HG03108 (cell line): ENCODE measurements around the gene INO80.

Experiments
- ATAC-seq: cut with Tn5 transposase; IDR thresholded peaks from one replicate; pipeline ENCODE4 v1.9.1; 2021; ENCODE audit warnings: moderate library complexity; ENCODE audit not compliant: unreplicated experiment

The INO80 gene

DNA sequence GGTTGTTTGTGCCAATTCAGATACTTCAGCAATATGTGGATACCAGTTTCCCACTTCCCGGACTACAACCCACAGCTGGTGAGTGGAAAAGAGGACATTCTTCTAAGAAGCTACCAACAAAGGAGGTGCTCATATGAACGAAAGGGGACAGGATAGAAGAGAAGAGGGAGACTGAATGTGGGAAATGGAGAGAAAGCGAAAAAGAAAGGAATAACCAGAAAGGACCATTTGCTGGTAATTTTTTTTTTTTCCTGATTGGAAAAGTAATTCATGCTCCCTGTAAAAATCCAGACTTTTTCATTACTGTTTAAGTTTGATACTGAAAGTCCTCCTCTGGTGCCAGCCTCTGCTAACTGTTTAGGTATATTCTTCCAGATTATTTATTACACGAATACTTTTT lies 164.3 kb downstream of the INO80 start:
- no peak for ATAC-seq

- no peak for ATAC-seq
Measured at GRCh38 chr15:40949756-40950207, 166.3 kb downstream of the INO80 start.

DNA sequence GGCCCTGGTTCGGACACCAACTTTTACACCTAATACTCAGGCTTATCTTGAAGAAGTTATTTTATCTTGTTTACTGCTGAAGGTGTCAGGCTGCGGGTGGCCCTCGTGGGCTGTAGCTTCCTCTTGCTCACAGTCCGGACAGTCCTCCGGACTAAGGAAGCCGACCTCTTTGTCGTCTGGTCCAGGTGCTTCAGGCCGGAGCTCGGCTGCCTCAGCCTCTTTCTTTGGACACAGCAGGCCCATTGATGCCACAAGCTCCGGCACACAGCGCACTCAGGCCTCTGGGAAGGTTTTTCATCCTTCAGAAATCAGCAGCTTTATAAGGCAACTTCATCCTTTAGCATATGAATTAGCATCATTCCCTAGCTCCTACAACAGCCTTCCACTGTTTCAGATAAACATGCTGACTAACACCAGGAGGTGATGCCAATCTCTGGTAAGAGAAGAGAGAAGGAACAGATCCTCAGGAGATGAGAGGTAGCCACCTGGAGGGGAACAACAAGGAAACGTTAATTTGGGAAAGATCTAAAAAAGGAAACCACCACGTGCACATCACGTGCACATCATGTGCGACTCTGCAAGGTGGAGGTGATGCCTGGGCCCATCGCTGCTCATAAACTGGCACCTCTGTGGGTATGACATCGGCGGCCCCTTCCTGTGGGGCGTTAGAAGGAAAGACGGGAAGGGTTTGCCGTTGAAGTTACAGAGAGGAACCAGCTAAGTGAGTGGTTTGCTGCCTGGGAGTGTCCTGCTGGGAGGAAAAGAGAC lies 167.2 kb downstream of the INO80 start:
- no peak for ATAC-seq

GRCh38 chr15:40944510-40945296 lies 171.4 kb downstream of the INO80 start:
- ATAC-seq = no peak

DNA sequence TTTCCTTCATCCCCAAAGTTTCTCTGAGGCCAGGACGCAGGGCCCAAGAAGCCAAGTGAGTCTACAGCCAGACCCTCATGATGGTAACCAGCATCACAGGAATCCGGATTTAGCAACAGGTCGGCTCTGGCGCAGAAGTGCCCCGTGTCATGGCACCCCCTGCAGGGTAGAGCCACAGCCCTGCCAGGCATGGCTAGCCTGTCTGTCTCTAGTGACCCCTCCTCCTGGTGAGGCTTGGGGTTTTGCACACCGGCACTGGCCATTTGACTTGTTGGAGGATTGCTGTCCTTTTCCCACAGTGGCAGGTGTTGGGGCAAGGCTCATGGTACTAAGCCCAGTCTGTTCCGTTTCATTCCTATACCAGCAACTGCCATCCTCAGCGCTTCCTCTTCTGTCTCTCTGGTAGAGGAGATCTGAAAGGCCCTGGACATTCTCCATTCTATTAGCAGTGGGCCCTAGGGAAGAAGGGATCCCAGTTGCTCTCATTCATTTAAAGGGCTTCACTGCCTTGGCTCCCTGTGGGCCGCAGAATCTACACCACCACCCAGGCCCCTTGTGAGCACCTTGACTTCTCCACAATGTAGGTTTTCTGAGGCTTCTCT lies 172.2 kb downstream of the INO80 start:
- no peak for ATAC-seq

- ATAC-seq = no peak
Measured at GRCh38 chr15:40942878-40943277, 173.2 kb downstream of the INO80 start.

DNA sequence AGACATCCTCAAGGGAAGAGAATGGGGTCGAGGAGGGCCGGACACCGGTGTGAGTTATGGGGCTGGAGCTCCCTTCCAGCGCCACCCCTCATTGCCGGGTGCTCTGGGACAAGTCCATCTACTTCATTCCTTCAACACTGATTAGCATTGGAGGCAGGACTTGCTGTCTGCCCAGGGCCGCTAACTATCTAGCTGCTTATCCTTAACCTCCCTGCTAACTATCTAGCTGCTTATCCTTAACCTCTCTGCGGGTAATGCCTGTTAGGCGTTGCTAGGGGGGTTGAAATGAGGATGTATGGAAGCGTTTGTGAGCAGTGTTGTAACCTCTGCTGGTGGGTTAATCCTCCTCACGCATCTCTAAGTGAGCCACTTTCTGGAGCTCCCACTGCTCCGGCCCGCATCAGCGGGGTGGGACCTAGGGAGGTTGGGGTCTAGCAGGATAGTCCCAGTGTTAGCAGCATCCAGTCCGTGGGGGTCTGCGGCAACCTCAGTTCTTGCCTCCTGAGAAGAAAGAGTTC lies 173.7 kb downstream of the INO80 start:
- no peak for ATAC-seq

DNA sequence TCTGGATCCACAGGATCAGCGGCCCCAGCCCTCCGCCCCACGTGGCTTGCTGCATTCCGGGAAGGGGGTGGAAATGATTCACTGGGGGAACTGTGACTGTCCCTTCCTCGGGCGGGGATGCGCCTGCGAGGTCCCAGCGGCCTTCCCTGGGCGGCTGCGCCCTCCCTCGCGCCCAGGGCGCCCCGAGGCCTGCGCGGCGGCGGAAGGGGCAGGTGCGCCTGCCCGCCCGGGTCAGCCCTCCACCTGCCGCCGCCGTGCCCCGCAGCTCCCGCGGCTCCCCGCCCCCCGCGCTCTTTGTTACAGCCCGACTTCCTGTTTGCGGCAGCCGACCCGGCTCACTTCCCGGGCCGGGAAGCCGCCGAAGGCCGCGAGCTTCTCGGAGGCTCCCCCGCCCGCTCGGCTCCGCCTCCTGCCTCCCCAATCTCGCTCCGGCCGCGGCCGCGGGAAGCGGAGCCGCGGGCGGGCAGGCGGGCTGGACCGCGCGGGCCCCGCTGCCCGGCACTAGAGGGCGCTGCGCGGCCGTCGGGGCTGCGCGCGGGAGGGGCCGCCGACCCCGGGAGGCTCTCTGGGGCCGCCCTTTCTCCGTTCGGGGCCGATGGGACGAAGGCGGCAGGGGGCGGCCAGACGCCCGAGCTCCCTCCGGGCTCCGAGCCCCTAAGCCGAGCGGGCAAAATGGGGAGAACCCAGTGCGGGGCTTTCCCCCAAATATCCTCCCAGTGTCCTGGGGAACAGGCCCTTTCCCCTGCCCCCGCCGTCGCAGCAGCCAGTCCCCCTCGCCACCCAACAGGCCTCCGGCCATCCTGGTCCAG lies 174.3 kb downstream of the INO80 start:
- ATAC-seq = peak; percentile 62

DNA sequence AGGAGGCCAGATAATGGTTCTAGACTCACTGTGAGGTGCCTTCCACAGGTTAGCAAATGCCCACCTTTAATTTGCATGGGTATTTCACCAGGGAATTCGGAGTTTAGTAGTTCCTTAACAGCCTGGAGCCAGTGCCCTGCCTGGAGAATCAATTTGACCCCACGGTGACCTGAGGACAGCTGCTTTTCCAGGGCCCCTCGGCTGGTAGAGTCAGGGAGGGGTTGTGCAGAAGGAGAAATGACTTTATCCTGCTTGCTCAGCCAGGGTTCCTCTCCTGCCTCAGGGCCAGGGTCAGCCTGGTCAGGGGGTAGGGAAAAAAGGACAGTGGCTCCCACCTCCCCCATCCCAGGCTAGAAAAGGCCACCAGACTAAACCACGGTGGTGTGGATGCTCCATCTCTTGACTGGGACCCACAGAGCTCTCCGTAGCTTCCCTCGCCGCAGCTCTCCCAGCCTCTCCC lies 175.0 kb downstream of the INO80 start:
- no peak for ATAC-seq

- no peak for ATAC-seq
Measured at GRCh38 chr15:40940296-40940801, 175.7 kb downstream of the INO80 start.

DNA sequence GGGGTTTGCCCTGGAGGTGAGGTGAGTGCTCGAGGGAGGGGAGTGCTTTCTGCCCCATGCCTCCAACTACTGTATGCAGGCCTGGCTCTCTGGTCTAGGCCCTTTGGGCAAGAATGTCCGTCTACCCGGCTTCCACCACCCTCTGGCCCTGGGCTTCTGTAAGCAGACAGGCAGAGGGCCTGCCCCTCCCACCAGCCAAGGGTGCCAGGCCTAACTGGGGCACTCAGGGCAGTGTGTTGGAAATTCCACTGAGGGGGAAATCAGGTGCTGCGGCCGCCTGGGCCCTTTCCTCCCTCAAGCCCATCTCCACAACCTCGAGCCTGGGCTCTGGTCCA lies 177.6 kb downstream of the INO80 start:
- ATAC-seq = no peak

DNA sequence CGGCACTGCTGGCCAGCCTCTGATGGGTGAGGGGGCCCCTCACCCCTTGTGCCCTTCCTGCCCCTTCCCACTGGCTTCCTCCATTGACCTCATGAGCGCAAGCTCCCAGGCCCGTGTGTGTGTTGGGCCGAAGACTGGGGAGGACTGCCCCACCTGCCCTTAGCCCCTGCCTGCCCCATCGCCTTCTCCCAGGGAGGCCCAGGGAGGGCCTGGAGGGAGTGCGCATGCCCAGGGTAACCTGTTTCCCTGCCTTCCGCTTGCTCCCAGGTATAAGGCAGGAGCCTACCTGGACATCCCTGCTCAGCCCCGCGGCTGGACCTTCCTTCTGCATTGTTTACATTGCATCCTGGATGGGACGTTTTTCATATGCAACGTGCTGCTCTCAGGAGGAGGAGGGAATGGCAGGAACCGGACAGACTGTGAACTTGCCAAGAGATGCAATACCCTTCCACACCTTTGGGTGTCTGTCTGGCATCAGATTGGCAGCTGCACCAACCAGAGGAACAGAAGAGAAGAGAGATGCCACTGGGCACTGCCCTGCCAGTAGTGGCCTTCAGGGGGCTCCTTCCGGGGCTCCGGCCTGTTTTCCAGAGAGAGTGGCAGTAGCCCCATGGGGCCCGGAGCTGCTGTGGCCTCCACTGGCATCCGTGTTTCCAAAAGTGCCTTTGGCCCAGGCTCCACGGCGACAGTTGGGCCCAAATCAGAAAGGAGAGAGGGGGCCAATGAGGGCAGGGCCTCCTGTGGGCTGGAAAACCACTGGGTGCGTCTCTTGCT lies 178.1 kb downstream of the INO80 start:
- ATAC-seq = no peak

DNA sequence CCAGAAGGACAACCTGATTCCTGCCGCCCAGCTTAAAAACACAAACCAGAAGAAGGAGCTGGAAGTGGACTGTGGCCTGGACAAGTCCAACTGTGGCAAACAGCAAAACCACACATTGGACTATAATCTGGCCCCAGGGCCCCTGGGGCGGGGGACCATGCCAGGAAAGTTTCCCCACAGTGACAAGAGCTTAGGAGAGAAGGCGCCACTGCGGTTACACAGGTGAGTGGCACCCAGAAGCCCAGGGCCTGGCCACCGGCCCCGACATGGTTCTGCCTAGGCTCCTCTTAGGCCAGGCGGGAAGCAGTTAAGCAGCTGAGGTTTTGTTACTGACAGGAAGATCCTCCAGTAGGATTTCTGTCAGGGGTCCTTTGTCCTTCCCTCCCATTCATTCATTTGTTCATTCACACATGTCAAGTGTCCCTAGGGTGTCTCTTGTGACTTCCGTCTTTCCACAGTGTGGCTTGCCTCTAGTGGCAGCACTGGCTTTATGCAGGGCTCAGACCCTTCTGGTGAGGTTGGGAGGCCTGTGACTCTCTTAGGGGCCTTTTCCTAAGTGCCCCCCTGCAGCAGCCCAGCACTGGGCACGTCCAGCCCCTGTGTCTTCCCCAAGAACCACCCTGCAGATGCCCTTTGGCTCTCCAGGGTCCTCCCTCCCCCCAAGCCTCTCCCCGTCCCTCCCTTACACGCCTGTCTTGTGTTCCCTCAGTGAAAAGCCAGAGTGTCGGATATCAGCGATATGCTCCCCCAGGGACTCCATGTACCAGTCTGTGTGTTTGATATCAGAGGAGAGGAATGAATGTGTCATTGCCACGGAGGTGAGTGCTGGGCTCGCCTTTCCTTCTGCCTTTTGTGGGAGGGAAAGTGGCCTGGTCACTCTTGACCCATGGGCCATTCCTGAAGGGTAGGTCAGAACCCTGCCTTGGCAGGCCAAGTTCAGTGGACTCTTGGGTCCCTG lies 179.1 kb downstream of the INO80 start:
- ATAC-seq = no peak

GRCh38 chr15:40936234-40936708 lies 179.8 kb downstream of the INO80 start:
- no peak for ATAC-seq

DNA sequence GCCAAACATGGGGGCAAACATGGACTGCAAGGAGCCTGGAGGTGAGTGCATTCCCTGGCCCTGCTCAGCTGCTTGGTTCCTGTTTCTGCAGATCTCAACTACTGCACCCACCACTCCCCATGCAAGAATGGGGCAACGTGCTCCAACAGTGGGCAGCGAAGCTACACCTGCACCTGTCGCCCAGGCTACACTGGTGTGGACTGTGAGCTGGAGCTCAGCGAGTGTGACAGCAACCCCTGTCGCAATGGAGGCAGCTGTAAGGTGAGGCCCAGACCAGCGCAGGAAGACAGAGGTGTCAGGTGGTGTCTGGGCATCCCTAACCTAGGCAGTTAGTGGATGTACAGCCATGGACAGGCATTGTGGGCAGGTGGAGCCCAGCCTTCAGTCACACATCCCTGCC lies 181.6 kb downstream of the INO80 start:
- no peak for ATAC-seq

DNA sequence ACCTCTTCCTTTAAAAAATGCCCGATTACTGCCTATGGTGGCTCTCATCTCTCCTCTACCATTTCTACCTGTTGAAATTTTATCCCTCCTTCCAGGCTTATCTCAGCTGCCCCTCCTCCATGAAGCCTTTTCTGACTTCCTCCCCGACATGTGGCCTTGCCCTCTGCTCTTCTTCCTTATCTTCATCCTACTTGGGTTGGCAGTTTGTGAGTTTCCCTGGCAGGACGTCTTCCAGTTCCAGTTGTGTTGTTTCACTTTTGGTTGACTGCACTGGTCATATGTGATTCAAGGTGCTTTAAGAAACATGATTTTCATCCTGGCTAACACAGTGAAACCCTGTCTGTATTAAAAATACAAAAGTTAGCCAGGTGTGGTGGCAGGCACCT lies 182.6 kb downstream of the INO80 start:
- no peak for ATAC-seq

DNA sequence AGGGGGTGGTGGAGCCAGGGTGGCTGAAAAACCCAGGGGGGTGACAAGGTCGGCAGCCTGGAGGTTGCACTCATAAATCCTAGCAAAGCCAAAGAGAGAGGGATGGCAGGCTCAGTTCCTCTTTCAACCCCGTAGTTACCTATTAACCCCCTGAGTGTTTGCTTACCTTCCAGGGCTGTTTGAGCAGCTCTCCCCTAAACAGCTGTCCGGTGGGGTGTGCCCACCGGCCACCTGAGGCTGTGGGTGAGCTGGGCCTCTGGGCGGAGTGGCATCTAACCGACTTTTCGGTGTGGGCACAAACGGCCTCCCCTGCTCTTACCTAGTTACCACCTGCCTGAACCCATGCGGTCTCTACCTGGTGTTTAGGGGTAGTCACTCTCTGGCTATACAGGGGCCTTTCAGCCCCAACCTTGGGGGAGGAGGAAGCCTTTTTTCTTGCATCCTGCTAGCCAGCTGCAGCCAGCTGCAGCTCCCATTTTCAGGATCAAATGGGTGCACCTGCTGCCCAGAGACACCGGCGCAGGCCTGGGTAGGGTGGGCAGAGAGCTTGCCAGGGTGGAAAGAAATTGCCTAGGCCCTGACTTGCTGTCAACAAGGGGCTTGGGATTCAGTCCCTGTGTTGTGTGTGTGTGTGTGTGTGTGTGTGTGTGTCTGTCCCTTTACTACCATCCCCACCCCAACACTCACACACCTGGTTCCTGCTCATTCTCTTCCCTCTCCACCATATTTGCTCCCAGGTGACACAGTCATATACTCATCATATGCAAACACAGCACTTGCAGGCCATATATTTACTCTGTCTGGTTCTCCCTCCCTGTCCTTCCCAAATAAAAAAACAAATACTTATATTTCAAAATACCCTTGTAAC lies 183.2 kb downstream of the INO80 start:
- ATAC-seq = no peak

GRCh38 chr15:40932156-40932555 lies 183.9 kb downstream of the INO80 start:
- ATAC-seq = no peak
